NT2/D1 (cell line): ENCODE measurements around the gene CAMK1D.

Experiments used
- SUZ12 ChIP-seq: IDR thresholded peaks from 2 replicates; pipeline ENCODE4 v1.6.1; 2011; ENCODE audit not compliant: insufficient read length, insufficient read depth; ENCODE audit errors: extremely low read depth
- ZNF274 ChIP-seq: IDR thresholded peaks from 2 replicates; pipeline ENCODE4 v1.6.1; 2011; ENCODE audit warnings: mild to moderate bottlenecking, low read depth, low read length

DNA sequence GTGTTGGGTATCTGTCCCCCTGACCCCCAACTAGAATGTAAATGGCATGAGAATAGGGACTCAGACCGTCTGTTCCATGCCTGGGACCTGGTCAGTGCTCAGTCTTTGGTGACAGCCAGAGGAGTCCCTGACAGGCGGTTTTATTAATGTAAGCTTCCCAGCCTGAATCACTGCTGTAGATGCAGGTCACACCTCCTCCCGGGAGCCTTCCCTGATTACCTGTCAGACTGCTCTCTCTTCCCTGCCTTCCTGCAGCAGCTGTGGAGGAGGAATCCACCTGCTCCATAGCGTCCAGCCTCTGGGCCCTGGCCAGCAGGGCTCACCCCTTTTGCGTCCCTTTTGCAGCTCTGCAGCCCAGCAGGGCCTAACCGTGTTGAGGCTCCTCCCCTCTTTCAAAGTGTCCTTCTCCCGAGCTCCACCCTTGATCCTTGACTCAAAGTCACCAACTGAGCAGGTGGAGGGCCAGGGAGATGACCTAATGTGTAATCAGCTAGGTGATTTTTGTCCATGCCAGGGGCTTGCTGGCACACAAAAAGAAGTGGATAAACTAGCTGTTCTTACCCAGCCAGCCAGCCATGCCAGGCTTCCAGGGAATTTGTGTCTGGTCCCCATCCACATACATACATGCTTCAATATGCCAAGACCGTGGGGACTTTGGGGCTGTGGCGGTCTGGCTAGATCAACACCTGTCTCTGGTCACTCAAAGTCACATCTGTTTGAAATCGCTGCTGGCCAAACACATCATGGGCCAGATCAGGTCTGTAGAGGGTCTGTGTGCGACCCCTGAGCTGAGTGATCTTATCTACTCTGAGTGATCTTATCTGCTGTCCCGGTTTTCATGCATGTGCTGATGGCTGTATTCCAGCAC lies 457.1 kb downstream of the CAMK1D start:
- TF ChIP-seq SUZ12, result no peak
- no peak for TF ChIP-seq ZNF274
